ENCODE measurements around the gene KREMEN1. TPM values are rescaled to one million over a fixed set of nuclear protein-coding genes. Genes with fewer than 3 reads are reported as not detected.
A peak's percentile ranks its signal among the peaks of the same experiment; 100 is the strongest.

The KREMEN1 gene
- total RNA-seq, 1 donor from 2014 or later: not detected

DNA sequence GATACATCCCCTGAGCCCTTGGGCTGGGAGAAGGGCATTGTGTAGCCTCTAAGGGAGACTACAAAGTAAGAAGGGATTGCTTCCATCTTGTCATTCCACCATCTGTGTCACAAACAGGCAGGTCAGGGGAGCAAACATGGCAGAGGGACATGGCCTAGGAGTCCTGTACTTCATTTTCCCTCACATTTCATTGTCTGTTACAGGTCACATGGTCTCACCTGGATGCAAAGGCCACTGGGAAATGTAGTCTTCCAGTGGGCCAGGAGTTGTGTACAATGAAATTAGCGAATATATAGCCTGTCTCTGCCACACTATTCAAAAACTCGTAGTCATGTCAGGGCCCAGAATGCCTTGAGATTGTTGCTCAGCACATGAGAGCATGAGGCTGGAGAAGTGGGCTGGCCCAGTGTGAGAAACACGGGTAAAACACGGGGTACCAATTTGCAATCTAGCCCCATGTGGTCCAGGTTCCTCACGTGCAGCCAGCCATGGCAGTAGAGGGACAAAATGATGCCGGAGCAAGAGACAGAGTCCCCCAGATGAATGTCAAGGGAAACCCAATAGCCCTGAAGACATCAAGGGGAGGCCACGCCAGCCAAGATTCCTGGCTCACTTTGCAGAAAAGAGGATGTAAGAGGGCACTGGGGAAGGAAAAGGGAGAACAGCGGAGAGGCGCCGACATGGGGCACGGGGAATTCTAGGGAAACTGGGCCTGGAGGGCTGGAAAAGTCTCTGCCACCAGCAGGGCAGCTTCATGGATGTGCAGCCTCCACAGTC, 85.1 kb downstream of the KREMEN1 start:
- Mint-ChIP-seq H3K4me1 (peaks cover 8% of the 10 kb centered on the region), H3K4me3 (no peak overlapping the region), H3K27me3 (peaks cover 31% of the 10 kb centered on the region), H3K9me3 (no peaks in the 10 kb centered on the region), H3K27ac (no peak overlapping the region), H3K36me3 (ENCODE audit: low read depth) (no peaks in the 10 kb centered on the region)
- DNase-seq: no peak
- intact Hi-C loops (cut with micrococcal nuclease): no loop called here

GRCh38 chr22:29158546-29158945, 85.7 kb downstream of the KREMEN1 start:
- Mint-ChIP-seq H3K27me3 (peaks cover 29% of the 10 kb centered on the region), H3K27ac (no peak overlapping the region), H3K9me3 (no peaks in the 10 kb centered on the region), H3K4me3 (no peak overlapping the region), H3K36me3 (ENCODE audit: low read depth) (no peaks in the 10 kb centered on the region), H3K4me1 (peaks cover 8% of the 10 kb centered on the region)
- intact Hi-C loops (cut with micrococcal nuclease): no loop called here
- no peak for DNase-seq

GRCh38 chr22:29163808-29164207, 91.0 kb downstream of the KREMEN1 start:
- intact Hi-C loops (cut with micrococcal nuclease): no loop called here
- Mint-ChIP-seq H3K27ac (no peak overlapping the region), H3K27me3 (peaks cover 30% of the 10 kb centered on the region), H3K4me3 (no peak overlapping the region), H3K36me3 (ENCODE audit: low read depth) (no peaks in the 10 kb centered on the region), H3K9me3 (peaks cover 3% of the 10 kb centered on the region), H3K4me1 (peaks cover 14% of the 10 kb centered on the region)
- DNase-seq: no peak

DNA sequence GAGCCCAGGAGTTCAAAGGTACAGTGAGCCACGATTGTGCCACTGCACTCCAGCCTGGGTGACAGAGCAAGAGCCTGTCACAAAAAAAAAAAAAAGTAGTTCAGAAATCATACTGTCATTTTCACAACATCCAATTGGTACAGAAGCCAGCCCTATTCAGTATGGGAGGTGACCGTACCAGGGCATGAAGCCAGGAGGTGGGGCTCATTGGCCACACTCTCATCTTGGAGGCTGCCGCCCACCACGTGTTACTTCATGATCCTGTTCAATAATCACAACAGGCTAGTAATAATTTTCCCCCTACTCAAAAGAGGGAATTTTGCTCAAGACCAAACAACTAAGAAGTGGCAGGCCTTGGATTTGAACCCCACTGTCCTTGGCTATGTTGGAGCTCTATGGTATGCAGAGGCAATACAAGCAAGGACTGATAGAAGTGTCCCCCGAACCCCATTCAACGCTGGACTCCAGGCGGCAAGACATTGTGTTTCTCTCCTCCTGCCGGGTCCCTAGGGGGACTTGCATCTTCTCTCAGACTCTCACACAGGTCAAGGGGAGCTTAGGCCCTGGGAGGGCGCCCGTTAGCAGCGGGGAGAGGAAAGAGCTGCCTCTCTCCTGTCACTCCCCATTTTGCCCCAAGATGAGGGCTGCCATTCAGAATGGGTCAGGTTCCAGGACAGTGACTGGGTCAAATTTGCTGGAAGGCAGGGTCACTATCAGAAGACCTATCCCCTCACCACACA, 92.7 kb downstream of the KREMEN1 start:
- H3K27ac Mint-ChIP-seq: no peak overlapping the region
- no peak for DNase-seq
- no peak overlapping the region for H3K4me3 Mint-ChIP-seq
- peaks cover 3% of the 10 kb centered on the region for H3K9me3 Mint-ChIP-seq
- H3K36me3 Mint-ChIP-seq (ENCODE audit: low read depth): no peaks in the 10 kb centered on the region
- H3K27me3 Mint-ChIP-seq: peaks cover 32% of the 10 kb centered on the region
- intact Hi-C loops (cut with micrococcal nuclease): no loop called here
- H3K4me1 Mint-ChIP-seq: peaks cover 14% of the 10 kb centered on the region

- intact Hi-C loops (cut with micrococcal nuclease): no loop called here
- no peak overlapping the region for H3K27ac Mint-ChIP-seq
- no peak for DNase-seq
- peaks cover 3% of the 10 kb centered on the region for H3K9me3 Mint-ChIP-seq
- peaks cover 14% of the 10 kb centered on the region for H3K4me1 Mint-ChIP-seq
- no peaks in the 10 kb centered on the region for H3K36me3 Mint-ChIP-seq (ENCODE audit: low read depth)
- H3K4me3 Mint-ChIP-seq: no peak overlapping the region
- peaks cover 28% of the 10 kb centered on the region for H3K27me3 Mint-ChIP-seq
Measured at GRCh38 chr22:29166180-29166579, 93.3 kb downstream of the KREMEN1 start.

- no peaks in the 10 kb centered on the region for H3K36me3 Mint-ChIP-seq (ENCODE audit: low read depth)
- intact Hi-C loops (cut with micrococcal nuclease): no loop called here
- H3K4me1 Mint-ChIP-seq: peaks cover 14% of the 10 kb centered on the region
- peak overlapping the region; percentile 78 for H3K27ac Mint-ChIP-seq
- H3K27me3 Mint-ChIP-seq: peaks cover 28% of the 10 kb centered on the region
- peaks cover 3% of the 10 kb centered on the region for H3K9me3 Mint-ChIP-seq
- peak overlapping the region; percentile 61 for H3K4me3 Mint-ChIP-seq
- peak; percentile 88 for DNase-seq
Measured at GRCh38 chr22:29167032-29167911, 94.4 kb downstream of the KREMEN1 start.

DNA sequence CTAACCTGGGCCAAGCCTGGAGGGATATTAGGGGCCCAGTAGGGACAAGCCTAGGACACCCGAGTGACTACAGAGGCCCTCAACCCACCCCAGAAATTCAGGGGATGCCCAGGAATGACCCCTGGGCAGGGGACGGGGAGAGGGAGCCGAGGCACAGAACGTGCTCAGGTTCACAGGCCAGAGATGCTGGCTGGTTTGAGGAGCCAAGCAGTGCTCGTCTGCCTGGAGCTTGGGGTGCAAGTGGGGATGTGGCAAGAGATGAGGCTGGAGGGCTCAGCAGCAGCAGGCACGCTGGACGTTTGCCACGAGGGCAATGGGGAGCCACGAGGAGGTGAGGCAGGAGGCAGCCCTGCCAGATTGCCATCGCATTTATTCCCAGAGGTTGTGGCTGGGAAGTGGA, 98.9 kb downstream of the KREMEN1 start:
- H3K36me3 Mint-ChIP-seq (ENCODE audit: low read depth): peaks cover 4% of the 10 kb centered on the region
- intact Hi-C loops (cut with micrococcal nuclease): no loop called here
- no peak overlapping the region for H3K4me3 Mint-ChIP-seq
- peaks cover 11% of the 10 kb centered on the region for H3K4me1 Mint-ChIP-seq
- no peak for DNase-seq
- H3K27ac Mint-ChIP-seq: no peak overlapping the region
- peaks cover 13% of the 10 kb centered on the region for H3K9me3 Mint-ChIP-seq
- H3K27me3 Mint-ChIP-seq: peaks cover 28% of the 10 kb centered on the region

GRCh38 chr22:29172216-29172615, 99.4 kb downstream of the KREMEN1 start:
- Mint-ChIP-seq H3K27me3 (peaks cover 26% of the 10 kb centered on the region), H3K36me3 (ENCODE audit: low read depth) (peaks cover 4% of the 10 kb centered on the region), H3K9me3 (peaks cover 15% of the 10 kb centered on the region), H3K4me1 (peaks cover 6% of the 10 kb centered on the region), H3K4me3 (no peak overlapping the region), H3K27ac (no peak overlapping the region)
- intact Hi-C loops (cut with micrococcal nuclease): no loop called here
- no peak for DNase-seq

- Mint-ChIP-seq H3K4me3 (no peak overlapping the region), H3K9me3 (peaks cover 12% of the 10 kb centered on the region), H3K27me3 (peaks cover 19% of the 10 kb centered on the region), H3K36me3 (ENCODE audit: low read depth) (peaks cover 4% of the 10 kb centered on the region), H3K27ac (no peak overlapping the region), H3K4me1 (no peaks in the 10 kb centered on the region)
- no peak for DNase-seq
- intact Hi-C loops (cut with micrococcal nuclease): no loop called here
Measured at GRCh38 chr22:29175312-29175835, 102.5 kb downstream of the KREMEN1 start.

GRCh38 chr22:29183971-29184848, 111.4 kb downstream of the KREMEN1 start:
- intact Hi-C loops (cut with micrococcal nuclease): no loop called here
- no peaks in the 10 kb centered on the region for H3K4me1 Mint-ChIP-seq
- DNase-seq: no peak
- H3K36me3 Mint-ChIP-seq (ENCODE audit: low read depth): no peaks in the 10 kb centered on the region
- no peak overlapping the region for H3K4me3 Mint-ChIP-seq
- no peak overlapping the region for H3K27ac Mint-ChIP-seq
- peaks cover 9% of the 10 kb centered on the region for H3K27me3 Mint-ChIP-seq
- no peaks in the 10 kb centered on the region for H3K9me3 Mint-ChIP-seq

GRCh38 chr22:29184849-29185490, 112.1 kb downstream of the KREMEN1 start:
- DNase-seq: no peak
- H3K27me3 Mint-ChIP-seq: peaks cover 10% of the 10 kb centered on the region
- H3K36me3 Mint-ChIP-seq (ENCODE audit: low read depth): no peaks in the 10 kb centered on the region
- no peak overlapping the region for H3K27ac Mint-ChIP-seq
- H3K4me1 Mint-ChIP-seq: no peaks in the 10 kb centered on the region
- intact Hi-C loops (cut with micrococcal nuclease): no loop called here
- no peak overlapping the region for H3K4me3 Mint-ChIP-seq
- no peaks in the 10 kb centered on the region for H3K9me3 Mint-ChIP-seq

GRCh38 chr22:29186302-29186701, 113.5 kb downstream of the KREMEN1 start:
- peaks cover 8% of the 10 kb centered on the region for H3K27me3 Mint-ChIP-seq
- DNase-seq: no peak
- no peaks in the 10 kb centered on the region for H3K4me1 Mint-ChIP-seq

More at GRCh38 chr22:29186302-29186701, 113.5 kb downstream of the KREMEN1 start:
- Mint-ChIP-seq H3K9me3 (no peaks in the 10 kb centered on the region), H3K4me3 (no peak overlapping the region), H3K27ac (no peak overlapping the region), H3K36me3 (ENCODE audit: low read depth) (no peaks in the 10 kb centered on the region)
- intact Hi-C loops (cut with micrococcal nuclease): no loop called here

Measured in activated CD4-positive, alpha-beta T cell treated with anti-CD3 and anti-CD28 coated beads, Interleukin-2, amount 10 ng/mL, durations not matched to agents 24 days and 14 days (primary cell).